GM12878 (cell line): ENCODE measurements around the gene URB1. TPM values are rescaled to one million over a fixed set of nuclear protein-coding genes. Genes with fewer than 3 reads are reported as not detected.

Experiments
- ATAC-seq: fragments of 200-7000 bp; cut with Tn5 transposase; 3 replicates; pipeline ENCODE4 v1.9.1; 2020; ENCODE audit warnings: mild to moderate bottlenecking, moderate library complexity
- BruUV-seq: library from RNA; stranded (reverse); fragments of 400-500 nt; replicated peaks from 2 replicates; lab custom pipeline; 2021; lab: Mats Ljungman, UMichigan
- CTCF ChIA-PET: fragments of 300-600 bp; sonication (Branson Sonifier 250); formaldehyde crosslinking; extraction: SDS; loops from one replicate; lab custom pipeline; 2021; ENCODE audit warnings: inconsistent platforms; lab: Yijun Ruan, JAX
- POLR2A ChIA-PET: fragments of 350-600 bp; formaldehyde crosslinking; extraction: SDS; loops from one replicate; lab custom pipeline; 2021; ENCODE audit warnings: inconsistent platforms; lab: Charles Lee
- RAD21 ChIA-PET: fragments of 300-600 bp; sonication (Branson Sonifier 250); formaldehyde crosslinking; loops from one replicate; lab custom pipeline; 2023; ENCODE audit warnings: antibody characterized with exemption; ENCODE audit not compliant: unreplicated experiment; lab: Charles Lee
- SMC1A ChIA-PET: fragments of 300-600 bp; sonication (Branson Sonifier 250); formaldehyde crosslinking; loops from one replicate; lab custom pipeline; 2023; ENCODE audit not compliant: unreplicated experiment, uncharacterized antibody; lab: Charles Lee
- DNase-seq: peaks from one replicate; pipeline ENCODE4 v3.0.0-alpha.2; 2011; ENCODE audit warnings: low read depth, low spot score
- FAIRE-seq: peaks from 3 replicates; lab custom pipeline; 2011; peaks lifted over from hg19 to GRCh38; lab: Jason Lieb, UNC
- H2AFZ ChIP-seq: 2 replicates; pipeline ENCODE4 v1.6.0; 2011; ENCODE audit warnings: low read depth, low read length, control low read depth; ENCODE audit not compliant: control insufficient read depth
- H3K27ac ChIP-seq: 2 replicates; pipeline ENCODE4 v1.5.1; 2011; ENCODE audit warnings: control low read depth; ENCODE audit not compliant: control insufficient read depth, insufficient read depth
- H3K27me3 ChIP-seq, 2 experiments: replicated peaks in 1 of 2; 2 replicates each; pipeline versions ENCODE4 v1.6.0 to v1.6.1; 2011; ENCODE audit warnings: low read length in 1 of 2; ENCODE audit not compliant: control insufficient read depth in 2 of 2, insufficient read depth in 2 of 2
- H3K36me3 ChIP-seq, 2 experiments: 2 replicates each; pipeline ENCODE4 v1.5.1; 2011; ENCODE audit warnings: low read length in 1 of 2; ENCODE audit not compliant: control insufficient read depth in 2 of 2, insufficient read depth in 2 of 2
- H3K4me1 ChIP-seq: 2 replicates; pipeline ENCODE4 v1.6.1; 2011; ENCODE audit warnings: mild to moderate bottlenecking, low read length, moderate library complexity, mixed read lengths; ENCODE audit not compliant: control insufficient read depth, insufficient read depth
- H3K4me2 ChIP-seq: 2 replicates; pipeline ENCODE4 v1.6.0; 2011; ENCODE audit warnings: control low read depth; ENCODE audit not compliant: control insufficient read depth, insufficient read depth
- H3K4me3 ChIP-seq: fragments of 200-600 bp; sonication (generic); 2 replicates; pipeline ENCODE4 v1.5.1; 2016
- H3K79me2 ChIP-seq: 2 replicates; pipeline ENCODE4 v1.6.0; 2011; ENCODE audit warnings: low read length; ENCODE audit not compliant: control insufficient read depth, insufficient read depth
- H3K9ac ChIP-seq: 2 replicates; pipeline ENCODE4 v1.8.0; 2011; ENCODE audit warnings: low read length, control low read depth, mixed read lengths; ENCODE audit not compliant: control insufficient read depth, insufficient read depth
- H3K9me3 ChIP-seq: replicated peaks from 3 replicates; pipeline ENCODE4 v1.5.1; 2011; ENCODE audit warnings: mild to moderate bottlenecking, low read length; ENCODE audit not compliant: control insufficient read depth, insufficient read depth
- H4K20me1 ChIP-seq: 2 replicates; pipeline ENCODE4 v1.6.0; 2011; ENCODE audit not compliant: control insufficient read depth, insufficient read depth
- BCL11A ChIP-seq: IDR thresholded peaks from 2 replicates; pipeline ENCODE4 v1.6.1; 2011; ENCODE audit warnings: low read depth, low read length
- EZH2 ChIP-seq: IDR thresholded peaks from 2 replicates; pipeline ENCODE4 v1.6.1; 2012; ENCODE audit warnings: low read depth, mild to moderate bottlenecking, control low read depth, inconsistent platforms, low read length, borderline replicate concordance; ENCODE audit not compliant: control insufficient read depth
- FOS ChIP-seq: IDR thresholded peaks from 3 replicates; pipeline ENCODE4 v1.6.1; 2011; ENCODE audit warnings: borderline replicate concordance; ENCODE audit not compliant: insufficient read length; ENCODE audit errors: extremely low read depth
- IKZF2 ChIP-seq, 2 experiments: fragments of 450-650 bp; IDR thresholded peaks; 2 replicates each; pipeline ENCODE4 v1.6.1; 2017; ENCODE audit warnings: mild to moderate bottlenecking in 2 of 2, moderate library complexity in 2 of 2
- NR2C2 ChIP-seq: IDR thresholded peaks from 2 replicates; pipeline ENCODE4 v1.6.1; 2011; ENCODE audit warnings: borderline replicate concordance, low read depth; ENCODE audit not compliant: control insufficient read depth, insufficient read length
- NRF1 ChIP-seq: conservative IDR thresholded peaks from 2 replicates; pipeline ENCODE4 v1.6.1; 2011; ENCODE audit warnings: mild to moderate bottlenecking, low read depth, low read length, improper control_type of control experiment
- PML ChIP-seq: IDR thresholded peaks from 2 replicates; pipeline ENCODE4 v1.6.1; 2012; ENCODE audit warnings: low read length, inconsistent platforms
- SMAD5 ChIP-seq: IDR thresholded peaks from 2 replicates; pipeline ENCODE4 v1.6.1; 2016; ENCODE audit warnings: antibody characterized with exemption, low read depth
- SREBF2 ChIP-seq: IDR thresholded peaks from 2 replicates; pipeline ENCODE4 v1.6.1; 2012; ENCODE audit warnings: mild to moderate bottlenecking, low read length
- WRNIP1 ChIP-seq: IDR thresholded peaks from 2 replicates; pipeline ENCODE4 v1.6.1; 2011; ENCODE audit warnings: low read depth, low read length, improper control_type of control experiment, borderline replicate concordance
- ZBED1 ChIP-seq: IDR thresholded peaks from 2 replicates; pipeline ENCODE4 v1.6.1; 2016; ENCODE audit warnings: borderline replicate concordance
- whole genome bisulfite sequencing: methylation state at CpG from one replicate; pipeline ENCODE4 v1.1.6; 2016; ENCODE audit warnings: low lambda C conversion rate; ENCODE audit not compliant: insufficient replicate concordance, insufficient coverage; ENCODE audit errors: missing lambda C conversion rate; 5-methylcytosine and 5-hydroxymethylcytosine counted together
- in situ Hi-C: fragments of 300-500 bp; cut with MboI; formaldehyde crosslinking; loops from 9 replicates; pipeline ENCODE4 v1.14.3; 2018; ENCODE audit warnings: mixed read lengths
- intact Hi-C: fragments of 100-400 bp; cut with micrococcal nuclease; formaldehyde crosslinking; loops from one replicate; pipeline ENCODE4 v1.14.2; 2022; ENCODE audit not compliant: unreplicated experiment
- polyA plus RNA-seq, 11 experiments: library from polyadenylated mRNA; depleted of rRNA in 4 of 11; unstranded in 6 of 11; stranded (reverse) in 5 of 11; fragments of >200 nt; fragmentation: Nextera tagmentation in 4 of 11; fragmentation: Illumina TruSeq in 1 of 11; extraction: Ambion mirVana in 4 of 11; extraction: Trizol in 1 of 11; gene quantifications; 1 replicate in 1 of 11; 2 replicates in 10 of 11; pipeline versions ENCODE4 v1.2.1 to v1.2.3, GENCODE V29; 2011 to 2016; ENCODE audit warnings: inconsistent platforms in 2 of 11, missing spikeins in 2 of 11, low read depth in 1 of 11
- total RNA-seq, 4 experiments: library from RNA; depleted of rRNA in 3 of 4; stranded (reverse); fragments of >200 nt in 3 of 4; fragmentation: Illumina TruSeq in 1 of 4; extraction: Trizol in 1 of 4; gene quantifications; 2 replicates each; pipeline versions ENCODE4 v1.2.1 to v1.2.3, GENCODE V29; 2013 to 2021
- TF ChIP-seq, protein P1 (sequence below): fragments of 450-650 bp; IDR thresholded peaks from 2 replicates; pipeline ENCODE4 v1.6.1; 2017; ENCODE audit warnings: mild to moderate bottlenecking, moderate library complexity
- TF ChIP-seq, protein P2 (sequence below): fragments of 450-650 bp; formaldehyde crosslinking; IDR thresholded peaks from 2 replicates; pipeline ENCODE4 v1.4.0; 2022; ENCODE audit warnings: mild to moderate bottlenecking, moderate library complexity

The URB1 gene
- total and polyA plus RNA-seq, 10 of the 15 experiments (the other 5 are each of a cell fraction or from before 2014, with no cell fraction given), result 0.56 to 23.2 (median 8.9) TPM

DNA sequence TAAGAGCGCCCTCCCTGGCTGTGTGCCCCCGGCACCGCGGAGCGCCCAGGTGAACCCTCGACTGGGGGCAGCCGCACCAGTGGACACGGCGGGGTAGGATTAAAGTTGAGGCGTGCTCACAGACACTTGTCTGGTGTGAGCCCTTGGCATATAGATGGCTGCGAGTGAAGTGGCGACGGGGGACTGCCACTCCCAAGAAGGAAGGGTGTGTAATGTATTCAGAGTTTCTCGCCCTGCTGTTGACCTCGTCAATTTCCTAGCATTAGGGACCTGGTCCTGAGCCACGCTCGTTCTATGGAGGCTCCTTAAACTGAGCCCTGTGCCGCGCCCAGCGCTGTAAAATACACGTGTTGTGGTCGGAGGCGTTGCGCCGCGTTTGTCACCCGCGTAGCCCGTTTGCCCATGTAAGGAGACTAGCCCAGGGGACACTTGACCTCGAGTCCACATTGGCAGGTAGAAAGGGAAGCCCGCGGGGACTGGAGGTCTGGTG, 20.2 kb upstream of the URB1 start:
- Histone ChIP-seq H3K79me2 (no peaks in the 10 kb centered on the region), H3K4me3 (no peak overlapping the region), H4K20me1 (no peaks in the 10 kb centered on the region), H3K4me2 (no peak overlapping the region), H3K9me3 (no peaks in the 10 kb centered on the region), H3K27me3 (peaks cover 3 to 5% of the 10 kb centered on the region in 2 experiments; a peak in 2 of 4 replicates), H3K27ac (no peak overlapping the region), H2AFZ (no peak overlapping the region), H3K9ac (no peak overlapping the region), H3K4me1 (no peaks in the 10 kb centered on the region), H3K36me3 (no peaks in the 10 kb centered on the region)
- intact Hi-C loops, result no loop called here
- in situ Hi-C loops, result no loop called here
- ChIA-PET CTCF (no interaction called here), RAD21 (no interaction called here), POLR2A (no interaction called here), SMC1A (no interaction called here)
- FAIRE-seq, result no peak
- 34% methylated on average over 32 of the region's 32 CpGs for WGBS
- BruUV-seq, result no TSS peak
- no peak for ATAC-seq
- TF ChIP-seq SMAD5 (no peak), SREBF2 (no peak), BCL11A (no peak), NRF1 (no peak), PML (no peak), NR2C2 (no peak), IKZF2 (IDR thresholded peaks at IDR 0.05) (no peak), FOS (no peak), EZH2 (no peak), ZBED1 (no peak), WRNIP1 (no peak)
- TF ChIP-seq, protein P1, sequence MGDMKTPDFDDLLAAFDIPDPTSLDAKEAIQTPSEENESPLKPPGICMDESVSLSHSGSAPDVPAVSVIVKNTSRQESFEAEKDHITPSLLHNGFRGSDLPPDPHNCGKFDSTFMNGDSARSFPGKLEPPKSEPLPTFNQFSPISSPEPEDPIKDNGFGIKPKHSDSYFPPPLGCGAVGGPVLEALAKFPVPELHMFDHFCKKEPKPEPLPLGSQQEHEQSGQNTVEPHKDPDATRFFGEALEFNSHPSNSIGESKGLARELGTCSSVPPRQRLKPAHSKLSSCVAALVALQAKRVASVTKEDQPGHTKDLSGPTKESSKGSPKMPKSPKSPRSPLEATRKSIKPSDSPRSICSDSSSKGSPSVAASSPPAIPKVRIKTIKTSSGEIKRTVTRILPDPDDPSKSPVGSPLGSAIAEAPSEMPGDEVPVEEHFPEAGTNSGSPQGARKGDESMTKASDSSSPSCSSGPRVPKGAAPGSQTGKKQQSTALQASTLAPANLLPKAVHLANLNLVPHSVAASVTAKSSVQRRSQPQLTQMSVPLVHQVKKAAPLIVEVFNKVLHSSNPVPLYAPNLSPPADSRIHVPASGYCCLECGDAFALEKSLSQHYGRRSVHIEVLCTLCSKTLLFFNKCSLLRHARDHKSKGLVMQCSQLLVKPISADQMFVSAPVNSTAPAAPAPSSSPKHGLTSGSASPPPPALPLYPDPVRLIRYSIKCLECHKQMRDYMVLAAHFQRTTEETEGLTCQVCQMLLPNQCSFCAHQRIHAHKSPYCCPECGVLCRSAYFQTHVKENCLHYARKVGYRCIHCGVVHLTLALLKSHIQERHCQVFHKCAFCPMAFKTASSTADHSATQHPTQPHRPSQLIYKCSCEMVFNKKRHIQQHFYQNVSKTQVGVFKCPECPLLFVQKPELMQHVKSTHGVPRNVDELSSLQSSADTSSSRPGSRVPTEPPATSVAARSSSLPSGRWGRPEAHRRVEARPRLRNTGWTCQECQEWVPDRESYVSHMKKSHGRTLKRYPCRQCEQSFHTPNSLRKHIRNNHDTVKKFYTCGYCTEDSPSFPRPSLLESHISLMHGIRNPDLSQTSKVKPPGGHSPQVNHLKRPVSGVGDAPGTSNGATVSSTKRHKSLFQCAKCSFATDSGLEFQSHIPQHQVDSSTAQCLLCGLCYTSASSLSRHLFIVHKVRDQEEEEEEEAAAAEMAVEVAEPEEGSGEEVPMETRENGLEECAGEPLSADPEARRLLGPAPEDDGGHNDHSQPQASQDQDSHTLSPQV, result no peak
- TF ChIP-seq, protein P2, sequence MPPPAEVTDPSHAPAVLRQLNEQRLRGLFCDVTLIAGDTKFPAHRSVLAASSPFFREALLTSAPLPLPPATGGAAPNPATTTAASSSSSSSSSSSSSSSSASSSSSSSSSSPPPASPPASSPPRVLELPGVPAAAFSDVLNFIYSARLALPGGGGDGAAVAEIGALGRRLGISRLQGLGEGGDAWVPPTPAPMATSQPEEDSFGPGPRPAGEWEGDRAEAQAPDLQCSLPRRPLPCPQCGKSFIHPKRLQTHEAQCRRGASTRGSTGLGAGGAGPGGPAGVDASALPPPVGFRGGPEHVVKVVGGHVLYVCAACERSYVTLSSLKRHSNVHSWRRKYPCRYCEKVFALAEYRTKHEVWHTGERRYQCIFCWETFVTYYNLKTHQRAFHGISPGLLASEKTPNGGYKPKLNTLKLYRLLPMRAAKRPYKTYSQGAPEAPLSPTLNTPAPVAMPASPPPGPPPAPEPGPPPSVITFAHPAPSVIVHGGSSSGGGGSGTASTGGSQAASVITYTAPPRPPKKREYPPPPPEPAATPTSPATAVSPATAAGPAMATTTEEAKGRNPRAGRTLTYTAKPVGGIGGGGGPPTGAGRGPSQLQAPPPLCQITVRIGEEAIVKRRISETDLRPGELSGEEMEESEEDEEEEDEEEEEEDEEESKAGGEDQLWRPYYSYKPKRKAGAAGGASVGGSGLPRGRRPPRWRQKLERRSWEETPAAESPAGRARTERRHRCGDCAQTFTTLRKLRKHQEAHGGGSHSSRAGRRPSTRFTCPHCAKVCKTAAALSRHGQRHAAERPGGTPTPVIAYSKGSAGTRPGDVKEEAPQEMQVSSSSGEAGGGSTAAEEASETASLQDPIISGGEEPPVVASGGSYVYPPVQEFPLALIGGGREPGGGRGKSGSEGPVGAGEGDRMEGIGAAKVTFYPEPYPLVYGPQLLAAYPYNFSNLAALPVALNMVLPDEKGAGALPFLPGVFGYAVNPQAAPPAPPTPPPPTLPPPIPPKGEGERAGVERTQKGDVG (CRISPR knock-in tag), result no peak
- no peak for DNase-seq
